Spleen (tissue), 11 donors: ENCODE results near the gene IGSF9. TPM values are rescaled to one million over a fixed set of nuclear protein-coding genes. Genes with fewer than 3 reads are reported as not detected.

Experiments
- DNase-seq: peaks from one replicate; pipeline ENCODE4 v3.0.0-alpha.2; 2020
- H3K27ac ChIP-seq, 8 donors: fragments of 200-600 bp; sonication (generic) in 7 of 8; 1 replicate in 4 of 8; 2 replicates in 4 of 8; pipeline versions ENCODE4 v1.5.0 to v1.8.0; 2016 to 2021; ENCODE audit warnings: inconsistent platforms in 4 of 8, mild to moderate bottlenecking in 4 of 8, moderate library complexity in 1 of 8
- H3K27me3 ChIP-seq, 7 donors: fragments of 200-600 bp; sonication (generic) in 6 of 7; replicated peaks in 1 of 7; 1 replicate in 4 of 7; 2 replicates in 3 of 7; pipeline versions ENCODE4 v1.5.0 to v1.8.0; 2016 to 2021; ENCODE audit warnings: inconsistent platforms in 3 of 7, mild to moderate bottlenecking in 1 of 7
- H3K36me3 ChIP-seq, 6 donors: fragments of 200-600 bp; sonication (generic) in 5 of 6; 1 replicate in 4 of 6; 2 replicates in 2 of 6; pipeline versions ENCODE4 v1.5.0 to v1.8.0; 2016 to 2021; ENCODE audit warnings: inconsistent platforms in 2 of 6
- H3K4me1 ChIP-seq, 6 donors: fragments of 200-600 bp; sonication (generic) in 5 of 6; 1 replicate in 3 of 6; 2 replicates in 3 of 6; pipeline versions ENCODE4 v1.5.0 to v1.8.0; 2016 to 2021; ENCODE audit warnings: inconsistent platforms in 3 of 6
- H3K4me3 ChIP-seq, 8 donors: fragments of 200-600 bp; sonication (generic) in 7 of 8; 1 replicate in 4 of 8; 2 replicates in 4 of 8; pipeline versions ENCODE4 v1.5.0 to v1.8.0; 2016 to 2021; ENCODE audit warnings: inconsistent platforms in 4 of 8, mild to moderate bottlenecking in 4 of 8, moderate library complexity in 2 of 8
- H3K9me3 ChIP-seq, 8 donors: fragments of 200-600 bp; sonication (generic) in 7 of 8; 1 replicate in 4 of 8; 2 replicates in 4 of 8; pipeline versions ENCODE4 v1.5.0 to v1.8.0; 2016 to 2021; ENCODE audit warnings: inconsistent platforms in 4 of 8
- POLR2A ChIP-seq, 3 donors: fragments of 450-650 bp; IDR thresholded peaks; one replicate each; pipeline ENCODE4 v1.5.1; 2017; ENCODE audit warnings: antibody characterized with exemption in 3 of 3, mild to moderate bottlenecking in 1 of 3
- POLR2AphosphoS5 ChIP-seq, 3 donors: sonication (generic); formaldehyde crosslinking; IDR thresholded peaks; one replicate each; pipeline ENCODE4 v1.5.1; 2017; ENCODE audit warnings: antibody characterized with exemption in 3 of 3
- WGBS, 5 donors: extraction: QIAGEN DNeasy Blood & Tissue Kit in 3 of 5; methylation state at CpG; one replicate each; pipeline versions ENCODE4 v1.1.5 to v1.1.7; 2013 to 2018; 5-methylcytosine and 5-hydroxymethylcytosine counted together
- intact Hi-C: fragments of 100-400 bp; cut with DNase I; formaldehyde crosslinking; loops from one replicate; pipeline ENCODE4 v1.15.0; 2023; ENCODE audit warnings: low total_unique reads
- polyA plus RNA-seq, 3 donors: library from polyadenylated mRNA; stranded (reverse); fragments of 200-250 nt; gene quantifications; one replicate each; pipeline ENCODE4 v1.2.1, GENCODE V29; 2013
- total RNA-seq, 7 donors: library from RNA; depleted of rRNA in 3 of 7; stranded (reverse); fragments of >200 nt in 3 of 7; fragmentation: NEBNext Ultra II Directional in 4 of 7; extraction: Animal tissue kit (Norgen Biotek cat#: 25700) in 4 of 7; gene quantifications; one replicate each; pipeline versions ENCODE4 v1.1.0 to v1.2.1, GENCODE V29; 2016 to 2021
- TF ChIP-seq, protein P1 (sequence below), 11 experiments: fragments of 200-600 bp in 7 of 11; fragments of 450-650 bp in 4 of 11; sonication (generic) in 4 of 11; IDR thresholded peaks in 8 of 11; conservative IDR thresholded peaks in 3 of 11; 1 replicate in 7 of 11; 2 replicates in 4 of 11; pipeline versions ENCODE4 v1.4.0 to v1.8.0; 2016 to 2021; ENCODE audit warnings: antibody characterized with exemption in 11 of 11, inconsistent platforms in 4 of 11, mild to moderate bottlenecking in 1 of 11
- donor health status: healthy with polysubstance abuse.
- donor health status: DM: no; HTN: no; CAD: no; lungs with moderate emphysema.
- donor health status: DM: no; HTN: no; CAD: no.
- donor health status: Bipolar disorder and iron deficiency.
- donor health status: healthy.
- donor health status: DM: no; HTN: no; CAD: no.
- donor health status: DM: yes; HTN: yes; CAD: no.

The IGSF9 gene
- total and polyA plus RNA-seq, 10 donors: 0.12 to 2.1 (median 0.95) TPM

DNA sequence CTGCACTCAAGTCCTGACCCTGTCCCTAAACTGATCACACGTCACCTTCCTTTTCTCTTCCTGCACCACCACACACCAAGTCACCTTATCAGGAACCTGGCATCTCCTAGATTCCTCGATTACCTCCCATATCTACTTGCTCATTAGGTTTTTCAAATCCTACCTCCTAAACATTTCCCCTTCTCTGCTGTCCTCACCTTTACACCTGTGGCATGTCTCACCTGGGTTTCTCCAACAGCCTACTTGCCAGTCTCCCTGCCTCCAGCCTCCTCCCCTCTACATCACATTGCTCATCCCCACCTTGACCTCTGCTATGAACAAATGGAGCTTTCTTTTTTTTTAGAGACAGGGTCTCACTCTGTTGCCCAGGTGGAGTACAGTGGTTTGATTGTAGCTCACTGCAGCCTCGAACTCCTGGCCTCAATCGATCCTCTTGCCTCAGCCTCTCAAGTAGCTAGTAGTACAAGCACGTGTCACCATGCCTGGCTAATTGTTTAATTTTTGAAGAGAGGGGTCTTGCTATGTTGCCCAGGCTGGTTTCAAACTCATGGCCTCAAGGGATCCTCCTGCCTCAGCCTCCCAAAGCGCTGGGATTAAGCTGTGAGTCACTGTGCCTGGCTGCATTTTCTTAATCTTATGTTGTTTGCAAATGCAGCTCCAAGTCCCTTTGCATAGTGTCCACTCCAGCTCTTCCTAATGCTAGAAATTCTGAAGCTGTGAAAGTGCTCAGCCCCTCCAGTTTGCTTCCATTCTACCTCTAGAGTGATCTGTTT is 6.3 kb downstream of the IGSF9 start:
- H3K36me3 ChIP-seq: no peaks in the 10 kb centered on the region
- intact Hi-C loops: loop anchor here (5.0 kb wide), 1 partner anchor 68 kb away; no protein-coding TSS in a partner anchor
- no peak for TF ChIP-seq POLR2A (IDR thresholded peaks at IDR 0.05)
- TF ChIP-seq, protein P1, sequence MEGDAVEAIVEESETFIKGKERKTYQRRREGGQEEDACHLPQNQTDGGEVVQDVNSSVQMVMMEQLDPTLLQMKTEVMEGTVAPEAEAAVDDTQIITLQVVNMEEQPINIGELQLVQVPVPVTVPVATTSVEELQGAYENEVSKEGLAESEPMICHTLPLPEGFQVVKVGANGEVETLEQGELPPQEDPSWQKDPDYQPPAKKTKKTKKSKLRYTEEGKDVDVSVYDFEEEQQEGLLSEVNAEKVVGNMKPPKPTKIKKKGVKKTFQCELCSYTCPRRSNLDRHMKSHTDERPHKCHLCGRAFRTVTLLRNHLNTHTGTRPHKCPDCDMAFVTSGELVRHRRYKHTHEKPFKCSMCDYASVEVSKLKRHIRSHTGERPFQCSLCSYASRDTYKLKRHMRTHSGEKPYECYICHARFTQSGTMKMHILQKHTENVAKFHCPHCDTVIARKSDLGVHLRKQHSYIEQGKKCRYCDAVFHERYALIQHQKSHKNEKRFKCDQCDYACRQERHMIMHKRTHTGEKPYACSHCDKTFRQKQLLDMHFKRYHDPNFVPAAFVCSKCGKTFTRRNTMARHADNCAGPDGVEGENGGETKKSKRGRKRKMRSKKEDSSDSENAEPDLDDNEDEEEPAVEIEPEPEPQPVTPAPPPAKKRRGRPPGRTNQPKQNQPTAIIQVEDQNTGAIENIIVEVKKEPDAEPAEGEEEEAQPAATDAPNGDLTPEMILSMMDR (IDR thresholded peaks at IDR 0.05 in 8 of 11, conservative IDR thresholded peaks at IDR 0.05 in 3 of 11): no peak
- TF ChIP-seq POLR2AphosphoS5 (IDR thresholded peaks at IDR 0.05): no peak
- DNase-seq: no peak
- 83 to 92% (median 87%) methylated on average over 6 of the region's 6 CpGs for WGBS, 5 donors
- H3K27me3 ChIP-seq: peaks cover 0 to 38% (median 3%) of the 10 kb centered on the region in 7 donors
- H3K27ac ChIP-seq: no peak overlapping the region
- H3K9me3 ChIP-seq: no peaks in the 10 kb centered on the region
- no peak overlapping the region for H3K4me3 ChIP-seq
- peaks cover 15 to 30% (median 25%) of the 10 kb centered on the region in 6 donors for H3K4me1 ChIP-seq

GRCh38 chr1:159938211-159938852 is 7.1 kb downstream of the IGSF9 start:
- DNase-seq: no peak
- no peak for TF ChIP-seq POLR2A (IDR thresholded peaks at IDR 0.05)
- TF ChIP-seq, protein P1 (IDR thresholded peaks at IDR 0.05 in 8 of 11, conservative IDR thresholded peaks at IDR 0.05 in 3 of 11): no peak
- no peak for TF ChIP-seq POLR2AphosphoS5 (IDR thresholded peaks at IDR 0.05)
- no peaks in the 10 kb centered on the region for H3K36me3 ChIP-seq
- no peak overlapping the region for H3K4me3 ChIP-seq
- peaks cover 15 to 30% (median 25%) of the 10 kb centered on the region in 6 donors for H3K4me1 ChIP-seq
- H3K9me3 ChIP-seq: no peaks in the 10 kb centered on the region
- intact Hi-C loops: loop anchor here (5.0 kb wide), 1 partner anchor 69 kb away; no protein-coding TSS in a partner anchor
- peaks cover 0 to 30% (median 0%) of the 10 kb centered on the region in 7 donors for H3K27me3 ChIP-seq
- H3K27ac ChIP-seq: no peak overlapping the region
- 53 to 67% (median 59%) methylated on average over 7 of the region's 7 CpGs for WGBS, 5 donors

- no peaks in the 10 kb centered on the region for H3K36me3 ChIP-seq
- H3K27ac ChIP-seq: no peak overlapping the region
- no peak for TF ChIP-seq POLR2AphosphoS5 (IDR thresholded peaks at IDR 0.05)
- intact Hi-C loops: loop anchor here (5.0 kb wide), 1 partner anchor 70 kb away; no protein-coding TSS in a partner anchor
- no peaks in the 10 kb centered on the region for H3K9me3 ChIP-seq
- H3K4me3 ChIP-seq: no peak overlapping the region
- H3K27me3 ChIP-seq: peaks cover 0 to 19% (median 0%) of the 10 kb centered on the region in 7 donors
- peaks cover 15 to 37% (median 28%) of the 10 kb centered on the region in 6 donors for H3K4me1 ChIP-seq
- no peak for DNase-seq
- 19 to 30% (median 26%) methylated on average over 4 of the region's 4 CpGs for WGBS, 5 donors
These were observed 8.2 kb downstream of the IGSF9 start for GRCh38 chr1:159937054-159937750.

DNA sequence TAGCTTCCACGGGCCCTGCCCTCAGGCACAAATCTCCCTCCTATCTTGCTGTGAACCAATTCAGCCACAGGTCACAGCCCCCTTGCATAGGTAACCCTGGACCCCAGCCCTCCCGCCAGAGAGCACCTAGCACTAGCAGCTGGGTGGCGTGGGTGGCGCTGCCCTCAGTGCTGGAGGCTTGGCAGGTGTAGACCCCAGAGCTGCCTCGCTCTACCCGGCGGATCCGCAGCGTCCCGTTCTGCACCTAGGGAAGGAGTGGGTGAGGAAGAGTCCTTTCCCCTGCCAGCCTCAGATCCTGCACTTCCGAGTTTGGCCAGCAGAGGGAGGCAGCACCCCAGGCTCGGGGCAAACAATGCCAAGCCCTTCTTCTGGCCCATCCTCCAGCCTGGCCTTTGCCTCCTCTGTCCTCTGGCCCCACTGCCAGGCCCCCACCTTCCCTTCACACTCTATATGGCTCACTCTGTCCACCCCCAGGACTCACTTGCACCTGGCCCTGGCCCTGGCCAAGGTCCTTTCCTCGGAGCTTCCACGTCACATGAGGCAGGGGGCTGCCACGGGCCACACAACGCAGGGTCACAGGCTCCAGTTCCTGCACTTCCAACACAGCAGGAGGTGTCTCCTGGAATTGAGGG is 9.0 kb downstream of the IGSF9 start:
- 30 to 34% (median 31%) methylated on average over 16 of the region's 16 CpGs for WGBS, 5 donors
- no peak overlapping the region for H3K27ac ChIP-seq
- no peak overlapping the region for H3K4me3 ChIP-seq
- intact Hi-C loops: loop anchor here (5.0 kb wide), 1 partner anchor 71 kb away; no protein-coding TSS in a partner anchor
- no peaks in the 10 kb centered on the region for H3K9me3 ChIP-seq
- H3K27me3 ChIP-seq: peaks cover 0 to 12% (median 0%) of the 10 kb centered on the region in 7 donors
- peaks cover 15 to 45% (median 29%) of the 10 kb centered on the region in 6 donors for H3K4me1 ChIP-seq
- TF ChIP-seq POLR2A (IDR thresholded peaks at IDR 0.05) (peak in 1 of 3 donors; percentile 12), POLR2AphosphoS5 (IDR thresholded peaks at IDR 0.05) (peak in 1 of 3 donors; percentile 51)
- TF ChIP-seq, protein P1 (IDR thresholded peaks at IDR 0.05 in 8 of 11, conservative IDR thresholded peaks at IDR 0.05 in 3 of 11): peak; percentile 95 to 99 (median 98)
- peak; percentile 94 for DNase-seq
- H3K36me3 ChIP-seq: no peaks in the 10 kb centered on the region
